K562 (cell line): ENCODE results near the gene ZNF763. TPM values are rescaled to one million over a fixed set of nuclear protein-coding genes. Genes with fewer than 3 reads are reported as not detected.

Experiments used
- AFF1 ChIP-seq, 2 experiments: fragments of 450-650 bp; IDR thresholded peaks; 2 replicates each; pipeline ENCODE4 v1.6.1; 2018; ENCODE audit warnings: mild to moderate bottlenecking in 2 of 2, low read depth in 1 of 2; ENCODE audit not compliant: partially characterized antibody in 2 of 2
- CREB5 ChIP-seq: fragments of 250-450 bp; sonication (Bioruptor Pico); IDR thresholded peaks from 2 replicates; pipeline ENCODE4 v1.5.0; 2020; ENCODE audit warnings: mild to moderate bottlenecking
- CTCFL ChIP-seq: IDR thresholded peaks from 2 replicates; pipeline ENCODE4 v1.6.1; 2011; ENCODE audit warnings: borderline replicate concordance, low read depth, mild to moderate bottlenecking, moderate library complexity, low read length; ENCODE audit not compliant: insufficient read depth, poor library complexity, severe bottlenecking
- JUNB ChIP-seq: fragments of 450-650 bp; formaldehyde crosslinking; conservative IDR thresholded peaks from 2 replicates; pipeline ENCODE4 v1.4.0; 2020; ENCODE audit warnings: mild to moderate bottlenecking
- MYBL2 ChIP-seq, 2 experiments: fragments of 450-650 bp in 1 of 2; sonication (generic) in 1 of 2; formaldehyde crosslinking in 1 of 2; IDR thresholded peaks; 2 replicates each; pipeline versions ENCODE4 v1.6.1 to v1.8.1; 2017 to 2022; ENCODE audit warnings: borderline replicate concordance in 1 of 2, inconsistent platforms in 1 of 2, low read depth in 1 of 2, mild to moderate bottlenecking in 1 of 2, missing genetic modification reagents in 1 of 2, moderate library complexity in 1 of 2
- NFRKB ChIP-seq: fragments of 450-650 bp; IDR thresholded peaks from 2 replicates; pipeline ENCODE4 v1.6.1; 2016; ENCODE audit warnings: low read depth
- RUNX1 ChIP-seq: sonication (generic); IDR thresholded peaks from 2 replicates; pipeline ENCODE4 v1.6.1; 2016; ENCODE audit warnings: antibody characterized with exemption, low read depth
- TAF9B ChIP-seq: fragments of 450-650 bp; IDR thresholded peaks from 2 replicates; pipeline ENCODE4 v1.6.1; 2018; ENCODE audit warnings: mild to moderate bottlenecking; ENCODE audit not compliant: partially characterized antibody
- ZC3H4 ChIP-seq: sonication (generic); formaldehyde crosslinking; IDR thresholded peaks from 2 replicates; pipeline ENCODE4 v1.9.0; 2021; ENCODE audit warnings: missing genetic modification reagents, borderline replicate concordance
- ZNF134 ChIP-seq: fragments of 250-450 bp; sonication (Bioruptor Pico); conservative IDR thresholded peaks from 2 replicates; pipeline ENCODE4 v1.4.0; 2020
- ZNF143 ChIP-seq: sonication (generic); formaldehyde crosslinking; IDR thresholded peaks from 2 replicates; pipeline ENCODE4 v1.9.0; 2022; ENCODE audit warnings: mild to moderate bottlenecking, missing genetic modification reagents
- polyA plus RNA-seq, 8 experiments: library from polyadenylated mRNA; depleted of rRNA in 4 of 8; stranded (reverse) in 5 of 8; unstranded in 3 of 8; fragments of >200 nt; fragmentation: Nextera tagmentation in 2 of 8; fragmentation: Illumina TruSeq in 1 of 8; extraction: Ambion mirVana in 2 of 8; extraction: Trizol in 1 of 8; gene quantifications; 2 replicates each; pipeline versions ENCODE4 v1.2.1 to v1.2.3, GENCODE V29; 2011 to 2014; ENCODE audit warnings: inconsistent platforms in 1 of 8, missing spikeins in 1 of 8
- total RNA-seq, 7 experiments: library from RNA; depleted of rRNA in 6 of 7; stranded (reverse); fragments of >200 nt in 6 of 7; fragmentation: Illumina TruSeq in 2 of 7; extraction: Trizol in 2 of 7; gene quantifications; 2 replicates each; pipeline versions ENCODE4 v1.2.1 to v1.2.3, GENCODE V29; 2011 to 2021; ENCODE audit warnings: low replicate concordance in 1 of 7
- TF ChIP-seq, protein P1 (sequence below): sonication (generic); formaldehyde crosslinking; IDR thresholded peaks from 2 replicates; pipeline ENCODE4 v1.8.0; 2022; ENCODE audit warnings: mild to moderate bottlenecking, missing genetic modification reagents
- TF ChIP-seq, protein P2 (sequence below): fragments of 450-650 bp; formaldehyde crosslinking; IDR thresholded peaks from 2 replicates; pipeline ENCODE4 v1.4.0; 2022; ENCODE audit warnings: missing genetic modification characterization
- TF ChIP-seq, protein P3 (sequence below): fragments of 250-450 bp; sonication (Bioruptor Pico); IDR thresholded peaks from 2 replicates; pipeline ENCODE4 v1.4.0; 2020

ZNF763 gene
- total and polyA plus RNA-seq, 9 of the 15 experiments (the other 6 are each of a cell fraction or from before 2014, with no cell fraction given): 0.08 to 0.28 (median 0.16) TPM; not detected in 3

GRCh38 chr19:11924886-11925650 lies 39.8 kb upstream of the ZNF763 start, which contains the start of gene ZNF700 (continued):
- TF ChIP-seq, protein P1, sequence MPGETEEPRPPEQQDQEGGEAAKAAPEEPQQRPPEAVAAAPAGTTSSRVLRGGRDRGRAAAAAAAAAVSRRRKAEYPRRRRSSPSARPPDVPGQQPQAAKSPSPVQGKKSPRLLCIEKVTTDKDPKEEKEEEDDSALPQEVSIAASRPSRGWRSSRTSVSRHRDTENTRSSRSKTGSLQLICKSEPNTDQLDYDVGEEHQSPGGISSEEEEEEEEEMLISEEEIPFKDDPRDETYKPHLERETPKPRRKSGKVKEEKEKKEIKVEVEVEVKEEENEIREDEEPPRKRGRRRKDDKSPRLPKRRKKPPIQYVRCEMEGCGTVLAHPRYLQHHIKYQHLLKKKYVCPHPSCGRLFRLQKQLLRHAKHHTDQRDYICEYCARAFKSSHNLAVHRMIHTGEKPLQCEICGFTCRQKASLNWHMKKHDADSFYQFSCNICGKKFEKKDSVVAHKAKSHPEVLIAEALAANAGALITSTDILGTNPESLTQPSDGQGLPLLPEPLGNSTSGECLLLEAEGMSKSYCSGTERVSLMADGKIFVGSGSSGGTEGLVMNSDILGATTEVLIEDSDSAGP (CRISPR knock-in tag): no peak
- TF ChIP-seq ZC3H4 (no peak), CTCFL (no peak), MYBL2 (IDR thresholded peaks at IDR 0.05; ENCODE audit: low read depth) (no peak), MYBL2 (CRISPR knock-in tag; IDR thresholded peaks at IDR 0.05; ENCODE audit: borderline replicate concordance) (no peak), AFF1 (IDR thresholded peaks at IDR 0.05; ENCODE audit: low read depth in 1 of 2, partially characterized antibody in 2 of 2) (no peak), JUNB (CRISPR knock-in tag) (no peak), CREB5 (no peak), NFRKB (peak; percentile 68), ZNF143 (CRISPR knock-in tag) (no peak), ZNF134 (CRISPR knock-in tag) (no peak), TAF9B (peak; percentile 86), RUNX1 (no peak)
- TF ChIP-seq, protein P2, sequence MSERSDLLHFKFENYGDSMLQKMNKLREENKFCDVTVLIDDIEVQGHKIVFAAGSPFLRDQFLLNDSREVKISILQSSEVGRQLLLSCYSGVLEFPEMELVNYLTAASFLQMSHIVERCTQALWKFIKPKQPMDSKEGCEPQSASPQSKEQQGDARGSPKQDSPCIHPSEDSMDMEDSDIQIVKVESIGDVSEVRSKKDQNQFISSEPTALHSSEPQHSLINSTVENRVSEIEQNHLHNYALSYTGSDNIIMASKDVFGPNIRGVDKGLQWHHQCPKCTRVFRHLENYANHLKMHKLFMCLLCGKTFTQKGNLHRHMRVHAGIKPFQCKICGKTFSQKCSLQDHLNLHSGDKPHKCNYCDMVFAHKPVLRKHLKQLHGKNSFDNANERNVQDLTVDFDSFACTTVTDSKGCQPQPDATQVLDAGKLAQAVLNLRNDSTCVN (CRISPR knock-in tag): no peak
- TF ChIP-seq, protein P3, sequence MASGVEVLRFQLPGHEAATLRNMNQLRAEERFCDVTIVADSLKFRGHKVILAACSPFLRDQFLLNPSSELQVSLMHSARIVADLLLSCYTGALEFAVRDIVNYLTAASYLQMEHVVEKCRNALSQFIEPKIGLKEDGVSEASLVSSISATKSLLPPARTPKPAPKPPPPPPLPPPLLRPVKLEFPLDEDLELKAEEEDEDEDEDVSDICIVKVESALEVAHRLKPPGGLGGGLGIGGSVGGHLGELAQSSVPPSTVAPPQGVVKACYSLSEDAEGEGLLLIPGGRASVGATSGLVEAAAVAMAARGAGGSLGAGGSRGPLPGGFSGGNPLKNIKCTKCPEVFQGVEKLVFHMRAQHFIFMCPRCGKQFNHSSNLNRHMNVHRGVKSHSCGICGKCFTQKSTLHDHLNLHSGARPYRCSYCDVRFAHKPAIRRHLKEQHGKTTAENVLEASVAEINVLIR (CRISPR knock-in tag): no peak
